B cell (primary cell): ENCODE data around the gene GFPT1. TPM values are rescaled to one million over a fixed set of nuclear protein-coding genes. Genes with fewer than 3 reads are reported as not detected.

ENCODE experiments used
- polyA plus RNA-seq: library from polyadenylated mRNA; depleted of rRNA; stranded (reverse); fragments of >200 nt; gene quantifications from 2 replicates; pipeline ENCODE4 v1.2.3, GENCODE V29; 2012
- small RNA-seq: library from RNA; depleted of rRNA; stranded (forward); fragments of <200 nt; gene quantifications from one replicate; pipeline ENCODE3, GENCODE V24; 2012; ENCODE audit warnings: low replicate concordance, low read depth; ENCODE audit not compliant: insufficient read length
- total RNA-seq, 2 donors: library from RNA; stranded (reverse); fragments of 120-200 nt in 1 of 2; gene quantifications; 1 replicate in 1 of 2; 2 replicates in 1 of 2; pipeline versions ENCODE4 v1.2.3 to v1.2.4, GENCODE V29; 2013 to 2022

GFPT1 gene
- total and polyA plus RNA-seq, 2 donors (not counting 1 experiment from before 2014, with no cell fraction given) = 2.8 to 18.1 TPM

Small RNAs within 50 kb of the gene (small RNA-seq; reads per million reads assigned to genes)
- not detected for gene RF00019

Other genes starting within 250 kb of the GFPT1 start
- 33.8 and 40.6 TPM in 2 replicates for gene NFU1, start 50.2 kb upstream of the GFPT1 start, total RNA-seq
- 17.1 and 19.2 TPM in 2 replicates for gene NFU1, start 50.2 kb upstream of the GFPT1 start, polyA plus RNA-seq